Activated CD4-positive, alpha-beta memory T cell treated with anti-CD3 and anti-CD28 coated beads, Interleukin-2, amount 10 ng/mL, durations not matched to agents 7 days and 5 days (primary cell): Measurements from ENCODE around the gene GARS1. TPM values are rescaled to one million over a fixed set of nuclear protein-coding genes. Genes with fewer than 3 reads are reported as not detected.
A peak's percentile ranks its signal among the peaks of the same experiment; 100 is the strongest.

ENCODE experiments used
- CTCF ChIA-PET: fragments of 350-600 bp; sonication (Branson Sonifier 250); formaldehyde crosslinking; loops from one replicate; lab custom pipeline; 2021; ENCODE audit warnings: antibody characterized with exemption, inconsistent platforms; lab: Charles Lee
- POLR2A ChIA-PET: fragments of 350-600 bp; sonication (Branson Sonifier 250); formaldehyde crosslinking; loops from one replicate; lab custom pipeline; 2021; ENCODE audit warnings: antibody characterized with exemption; lab: Charles Lee
- DNase-seq: peaks from one replicate; pipeline ENCODE4 v3.0.0-alpha.2; 2020
- H3K27ac Mint-ChIP-seq: one replicate; pipeline ENCODE4 v1.8.0; 2021; ENCODE audit warnings: mild to moderate bottlenecking, mixed read lengths
- H3K27me3 Mint-ChIP-seq: one replicate; pipeline ENCODE4 v1.8.0; 2021; ENCODE audit warnings: mixed read lengths
- H3K36me3 Mint-ChIP-seq: one replicate; pipeline ENCODE4 v1.8.0; 2021; ENCODE audit warnings: low read depth, mixed read lengths
- H3K4me1 Mint-ChIP-seq: one replicate; pipeline ENCODE4 v1.8.0; 2021; ENCODE audit warnings: mixed read lengths
- H3K4me3 Mint-ChIP-seq: one replicate; pipeline ENCODE4 v1.8.0; 2021; ENCODE audit warnings: mild to moderate bottlenecking, mixed read lengths
- H3K9me3 Mint-ChIP-seq: one replicate; pipeline ENCODE4 v1.8.0; 2021; ENCODE audit warnings: mixed read lengths
- total RNA-seq, 2 experiments: library from RNA; stranded (reverse); gene quantifications; one replicate each; pipeline ENCODE4 v1.2.3, GENCODE V29; 2021

GARS1 gene, protein sequence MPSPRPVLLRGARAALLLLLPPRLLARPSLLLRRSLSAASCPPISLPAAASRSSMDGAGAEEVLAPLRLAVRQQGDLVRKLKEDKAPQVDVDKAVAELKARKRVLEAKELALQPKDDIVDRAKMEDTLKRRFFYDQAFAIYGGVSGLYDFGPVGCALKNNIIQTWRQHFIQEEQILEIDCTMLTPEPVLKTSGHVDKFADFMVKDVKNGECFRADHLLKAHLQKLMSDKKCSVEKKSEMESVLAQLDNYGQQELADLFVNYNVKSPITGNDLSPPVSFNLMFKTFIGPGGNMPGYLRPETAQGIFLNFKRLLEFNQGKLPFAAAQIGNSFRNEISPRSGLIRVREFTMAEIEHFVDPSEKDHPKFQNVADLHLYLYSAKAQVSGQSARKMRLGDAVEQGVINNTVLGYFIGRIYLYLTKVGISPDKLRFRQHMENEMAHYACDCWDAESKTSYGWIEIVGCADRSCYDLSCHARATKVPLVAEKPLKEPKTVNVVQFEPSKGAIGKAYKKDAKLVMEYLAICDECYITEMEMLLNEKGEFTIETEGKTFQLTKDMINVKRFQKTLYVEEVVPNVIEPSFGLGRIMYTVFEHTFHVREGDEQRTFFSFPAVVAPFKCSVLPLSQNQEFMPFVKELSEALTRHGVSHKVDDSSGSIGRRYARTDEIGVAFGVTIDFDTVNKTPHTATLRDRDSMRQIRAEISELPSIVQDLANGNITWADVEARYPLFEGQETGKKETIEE
- 100 to 1,000 TPM; 260 to 264 TPM for total RNA-seq

DNA sequence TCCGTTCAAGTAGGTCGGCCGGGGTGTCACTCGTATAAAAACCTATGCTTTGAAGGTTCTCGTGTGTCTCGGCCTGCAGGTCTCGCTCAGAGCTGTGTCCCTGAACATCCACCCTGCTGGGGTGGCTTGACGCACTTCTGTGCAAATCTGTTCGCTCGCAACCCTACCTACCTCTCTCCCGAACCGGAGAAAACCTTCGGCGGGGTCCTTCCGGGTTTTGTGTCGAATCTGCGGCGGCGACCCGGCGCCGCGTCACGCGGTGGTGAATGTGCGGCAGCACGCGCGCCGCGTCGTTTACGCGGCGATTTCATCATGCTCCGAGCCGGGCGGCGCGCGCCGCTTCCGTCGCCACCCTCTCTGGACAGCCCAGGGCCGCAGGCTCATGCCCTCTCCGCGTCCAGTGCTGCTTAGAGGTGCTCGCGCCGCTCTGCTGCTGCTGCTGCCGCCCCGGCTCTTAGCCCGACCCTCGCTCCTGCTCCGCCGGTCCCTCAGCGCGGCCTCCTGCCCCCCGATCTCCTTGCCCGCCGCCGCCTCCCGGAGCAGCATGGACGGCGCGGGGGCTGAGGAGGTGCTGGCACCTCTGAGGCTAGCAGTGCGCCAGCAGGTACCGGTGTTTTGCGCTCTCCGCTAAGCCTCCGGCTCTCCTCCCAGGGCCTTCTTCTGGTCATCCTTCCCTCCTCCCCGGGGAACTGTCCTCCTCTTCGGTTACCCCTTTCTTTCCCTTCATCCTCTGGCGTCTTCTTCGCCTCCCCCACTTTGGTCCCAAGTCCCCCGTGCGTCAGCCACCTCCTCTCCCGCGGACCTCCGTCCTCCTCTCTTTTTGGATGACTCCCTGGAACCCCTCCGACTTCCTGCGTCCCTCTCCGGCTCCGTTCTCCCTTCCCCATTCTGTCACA lies at the start of gene GARS1:
Gene GARS1, plus strand, starts transcription at position 339 of the 896 bp plus-strand sequence. Its CDS starts 44 bp downstream, at position 383.
- Mint-ChIP-seq H3K9me3 (no peaks in the 10 kb centered on the region), H3K36me3 (peaks cover 46% of the 10 kb centered on the region), H3K27me3 (no peaks in the 10 kb centered on the region), H3K4me3 (peak within 1 kb of the TSS; percentile 97), H3K4me1 (peaks cover 53% of the 10 kb centered on the region), H3K27ac (peak within 1 kb of the TSS; percentile 98)
- ChIA-PET POLR2A (interaction anchor here (0.6 to 1.7 kb wide), 18 partner anchors 8 to 461 kb away, joined by 3 to 20 read pairs (median 5); partner anchors contain the start of genes GGCT and NOD1), CTCF (interaction anchor here (1.2 kb wide), 1 partner anchor 431 kb away, joined by 3 read pairs; no protein-coding TSS in a partner anchor)
- DNase-seq = peak; percentile 93

DNA sequence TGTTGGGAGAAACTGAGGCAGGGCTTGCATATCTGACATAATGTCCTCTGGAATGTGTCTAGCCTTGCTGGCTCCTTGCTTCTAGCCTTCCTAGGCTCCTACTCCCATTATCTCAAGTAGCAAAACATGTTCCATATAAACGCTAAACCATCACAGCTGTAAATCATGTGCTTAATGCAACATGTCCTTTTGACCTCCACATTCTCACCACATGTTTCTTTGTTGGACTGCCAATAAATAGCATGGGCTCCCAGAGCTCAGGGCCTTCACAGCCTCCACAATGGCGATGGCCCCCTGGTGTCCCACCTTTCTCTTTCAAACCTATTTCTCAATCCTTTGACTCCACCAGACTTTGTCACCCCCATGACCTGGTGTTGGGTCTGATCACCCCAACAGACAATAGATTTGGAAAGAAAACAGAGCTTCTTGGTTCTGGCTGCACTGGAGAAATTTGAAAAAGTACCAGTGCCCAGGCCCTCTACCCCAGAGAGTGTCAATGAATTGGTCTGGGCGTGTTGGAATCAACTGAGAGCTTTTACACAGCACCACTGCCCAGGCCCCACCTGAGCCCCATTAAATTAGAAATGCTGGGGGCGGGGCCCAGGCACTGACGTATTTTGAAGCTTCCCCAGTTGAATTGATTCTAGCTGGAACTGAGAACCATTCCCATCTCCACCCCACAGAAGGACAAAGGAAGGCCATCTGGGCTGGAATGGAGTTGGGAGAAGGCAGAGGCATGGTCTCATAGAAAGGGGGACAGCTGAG lies 48.7 kb upstream of the GARS1 start:
- H3K4me3 Mint-ChIP-seq = no peak overlapping the region
- no peaks in the 10 kb centered on the region for H3K9me3 Mint-ChIP-seq
- no peak for DNase-seq
- no peaks in the 10 kb centered on the region for H3K27me3 Mint-ChIP-seq
- no peak overlapping the region for H3K27ac Mint-ChIP-seq
- CTCF ChIA-PET = interaction anchor here (1.0 to 11.0 kb wide), 4 partner anchors 11 to 194 kb away, joined by 3 to 82 read pairs (median 4); no protein-coding TSS in a partner anchor
- H3K36me3 Mint-ChIP-seq = peaks cover 22% of the 10 kb centered on the region
- peaks cover 4% of the 10 kb centered on the region for H3K4me1 Mint-ChIP-seq
- POLR2A ChIA-PET = no interaction called here

DNA sequence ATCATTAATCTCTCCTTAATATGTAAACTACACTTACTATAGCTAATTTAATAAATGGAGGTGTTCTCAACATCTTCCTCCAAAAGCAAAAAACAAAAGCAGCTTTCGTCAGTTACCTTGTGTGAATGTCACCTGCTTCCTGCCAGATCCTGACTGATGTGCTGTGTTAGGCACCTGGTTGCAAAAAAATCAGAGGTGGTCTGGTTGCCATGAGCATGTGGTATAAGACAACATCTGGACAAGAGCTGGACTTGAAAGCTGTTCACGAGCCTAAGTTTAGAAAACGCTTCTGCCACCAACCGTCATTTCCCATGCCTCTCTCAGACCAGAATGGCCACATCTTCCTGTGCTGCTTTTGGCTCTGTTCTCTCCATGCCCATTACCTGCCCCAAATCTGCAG lies 48.1 kb upstream of the GARS1 start:
- H3K27me3 Mint-ChIP-seq = no peaks in the 10 kb centered on the region
- no peak overlapping the region for H3K4me3 Mint-ChIP-seq
- H3K36me3 Mint-ChIP-seq = peaks cover 22% of the 10 kb centered on the region
- ChIA-PET CTCF (interaction anchor here (1.0 to 11.0 kb wide), 6 partner anchors 10 to 271 kb away, joined by 3 to 82 read pairs (median 4); no protein-coding TSS in a partner anchor), POLR2A (no interaction called here)
- H3K4me1 Mint-ChIP-seq = peaks cover 4% of the 10 kb centered on the region
- no peaks in the 10 kb centered on the region for H3K9me3 Mint-ChIP-seq
- H3K27ac Mint-ChIP-seq = no peak overlapping the region
- no peak for DNase-seq

DNA sequence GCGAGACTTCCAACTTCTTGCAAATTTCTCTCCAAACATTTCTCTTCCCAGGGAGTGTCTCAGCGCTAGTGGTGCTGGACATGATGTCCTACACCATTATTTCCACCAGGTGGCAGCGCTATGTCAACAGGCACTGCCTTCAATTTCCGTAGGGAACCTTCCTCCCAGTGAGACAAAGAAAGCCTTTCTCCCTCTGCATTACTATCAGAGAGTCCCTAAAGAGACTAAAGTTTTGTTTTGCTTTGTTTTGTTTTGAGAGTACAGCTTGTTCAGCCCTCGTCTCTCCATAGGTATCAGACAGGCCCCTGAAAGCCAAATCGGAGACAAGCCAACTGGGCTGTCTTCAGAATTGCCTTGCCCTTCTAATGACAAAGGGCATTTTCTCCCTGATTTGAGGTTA lies 45.8 kb upstream of the GARS1 start:
- no peak overlapping the region for H3K27ac Mint-ChIP-seq
- peak; percentile 40 for DNase-seq

DNA sequence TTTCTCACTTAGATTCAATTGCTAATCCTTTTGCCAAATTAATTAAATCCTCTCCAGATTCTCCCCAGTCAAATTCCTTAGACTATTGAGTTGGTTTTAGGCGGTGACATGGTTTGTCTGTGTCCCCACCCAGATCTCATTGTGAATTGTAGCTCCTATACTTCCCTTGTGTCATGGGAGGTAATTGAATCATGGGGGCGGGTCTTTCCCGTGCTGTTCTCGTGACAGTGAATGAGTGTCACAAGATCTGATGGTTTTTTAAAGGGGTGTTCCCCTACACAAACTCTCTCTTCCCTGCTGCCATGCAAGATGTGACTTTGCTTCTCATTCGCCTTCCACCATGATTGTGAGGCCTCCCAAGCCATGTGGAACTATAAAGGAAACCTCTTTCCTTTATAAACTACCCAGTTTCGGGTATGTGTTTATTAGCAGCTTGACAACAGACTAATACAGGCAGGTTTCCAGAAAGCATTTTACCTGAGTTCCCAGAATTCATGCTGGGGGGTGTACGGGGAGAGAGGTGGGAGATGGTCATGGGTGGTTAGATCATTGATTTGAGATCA lies 44.7 kb upstream of the GARS1 start:
- no peaks in the 10 kb centered on the region for H3K4me1 Mint-ChIP-seq
- POLR2A ChIA-PET = interaction anchor here (1.2 kb wide), 1 partner anchor 72 kb away, joined by 3 read pairs; the partner anchor contains the start of gene NOD1
- no peak overlapping the region for H3K4me3 Mint-ChIP-seq
- peaks cover 9% of the 10 kb centered on the region for H3K36me3 Mint-ChIP-seq
- H3K27ac Mint-ChIP-seq = no peak overlapping the region
- no peaks in the 10 kb centered on the region for H3K27me3 Mint-ChIP-seq
- H3K9me3 Mint-ChIP-seq = no peaks in the 10 kb centered on the region
- DNase-seq = no peak
- CTCF ChIA-PET = interaction anchor here (0.9 to 11.0 kb wide), 8 partner anchors 14 to 274 kb away, joined by 3 to 82 read pairs (median 4); no protein-coding TSS in a partner anchor

More for the DNA sequence above, 45.8 kb upstream of the GARS1 start:
- H3K4me1 Mint-ChIP-seq = peaks cover 2% of the 10 kb centered on the region
- peaks cover 10% of the 10 kb centered on the region for H3K36me3 Mint-ChIP-seq
- no peaks in the 10 kb centered on the region for H3K27me3 Mint-ChIP-seq
- H3K9me3 Mint-ChIP-seq = no peaks in the 10 kb centered on the region
- CTCF ChIA-PET = interaction anchor here (0.7 to 11.0 kb wide), 9 partner anchors 15 to 341 kb away, joined by 3 to 82 read pairs (median 4); no protein-coding TSS in a partner anchor
- H3K4me3 Mint-ChIP-seq = no peak overlapping the region
- POLR2A ChIA-PET = no interaction called here

DNA sequence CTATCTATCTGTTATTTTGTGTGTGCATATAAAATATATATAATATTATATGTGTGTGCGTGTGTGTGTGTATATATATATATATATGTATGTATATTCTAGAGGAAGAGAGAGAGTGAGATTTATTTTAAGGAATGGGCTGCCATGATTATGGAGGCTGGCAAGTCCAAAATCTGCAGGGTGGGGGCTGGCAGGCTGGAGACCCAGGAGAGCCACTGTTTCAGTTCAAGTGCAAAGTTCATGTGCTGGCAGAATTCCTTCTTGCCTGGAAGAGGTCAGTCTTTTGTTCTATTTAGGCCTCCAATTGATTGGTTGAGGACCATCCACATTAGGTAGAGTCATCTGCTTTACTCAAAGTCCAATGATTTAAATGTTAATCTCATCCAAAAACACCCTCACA lies 42.3 kb upstream of the GARS1 start:
- Mint-ChIP-seq H3K4me3 (no peak overlapping the region), H3K4me1 (no peaks in the 10 kb centered on the region), H3K27ac (no peak overlapping the region), H3K9me3 (no peaks in the 10 kb centered on the region), H3K27me3 (no peaks in the 10 kb centered on the region), H3K36me3 (peaks cover 5% of the 10 kb centered on the region)
- ChIA-PET POLR2A (no interaction called here), CTCF (interaction anchor here (1.7 to 11.0 kb wide), 2 partner anchors 12 to 187 kb away, joined by 5 to 82 read pairs; no protein-coding TSS in a partner anchor)
- DNase-seq = no peak

DNA sequence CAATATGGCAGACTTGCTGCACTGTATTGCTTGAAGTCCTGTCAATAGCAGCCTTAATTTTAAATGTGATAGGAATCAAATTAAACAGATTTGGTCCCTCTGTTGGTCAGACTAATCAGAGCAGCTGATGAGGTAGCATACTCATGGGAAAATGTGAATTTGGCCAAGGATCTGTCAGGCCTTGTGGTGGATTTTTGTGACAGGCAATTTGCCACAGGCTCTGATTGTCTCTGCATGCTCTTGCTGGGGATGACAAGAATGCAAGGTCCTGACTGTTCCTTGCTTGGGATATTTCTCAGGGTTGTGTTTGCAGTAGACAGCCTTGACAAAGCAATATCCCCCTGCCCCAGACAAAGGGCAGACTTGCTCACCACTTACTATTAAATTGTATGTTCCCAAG lies 41.5 kb upstream of the GARS1 start:
- POLR2A ChIA-PET = no interaction called here
- CTCF ChIA-PET = interaction anchor here (11.0 kb wide), 1 partner anchor 11 kb away, joined by 82 read pairs; no protein-coding TSS in a partner anchor
- no peaks in the 10 kb centered on the region for H3K4me1 Mint-ChIP-seq
- no peak overlapping the region for H3K4me3 Mint-ChIP-seq
- no peak for DNase-seq
- peaks cover 5% of the 10 kb centered on the region for H3K36me3 Mint-ChIP-seq
- H3K27me3 Mint-ChIP-seq = no peaks in the 10 kb centered on the region
- no peak overlapping the region for H3K27ac Mint-ChIP-seq
- no peaks in the 10 kb centered on the region for H3K9me3 Mint-ChIP-seq

DNA sequence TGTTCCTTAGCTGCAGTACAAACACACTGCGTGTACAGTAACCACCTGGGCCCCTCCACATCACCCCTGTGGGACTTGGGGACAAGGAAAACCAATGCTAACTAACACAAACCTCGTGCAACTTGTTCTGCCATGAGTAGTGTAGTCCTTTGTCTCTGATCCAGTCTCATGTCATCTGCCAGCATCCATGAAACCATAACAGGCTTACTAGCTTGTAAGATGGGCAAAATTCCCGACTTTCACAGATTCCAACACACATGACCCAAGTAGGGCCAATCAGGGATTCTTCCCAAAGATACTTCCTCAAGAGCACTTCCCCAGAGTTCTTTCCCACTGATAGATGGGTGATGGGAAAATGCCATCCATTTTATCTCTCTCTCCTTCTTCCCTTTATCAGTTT lies 41.1 kb upstream of the GARS1 start:
- H3K27me3 Mint-ChIP-seq = no peaks in the 10 kb centered on the region
- ChIA-PET POLR2A (no interaction called here), CTCF (interaction anchor here (11.0 kb wide), 1 partner anchor 11 kb away, joined by 82 read pairs; no protein-coding TSS in a partner anchor)
- H3K36me3 Mint-ChIP-seq = peaks cover 5% of the 10 kb centered on the region
- no peaks in the 10 kb centered on the region for H3K9me3 Mint-ChIP-seq
- H3K4me3 Mint-ChIP-seq = no peak overlapping the region
- DNase-seq = no peak
- H3K27ac Mint-ChIP-seq = no peak overlapping the region
- H3K4me1 Mint-ChIP-seq = no peaks in the 10 kb centered on the region

DNA sequence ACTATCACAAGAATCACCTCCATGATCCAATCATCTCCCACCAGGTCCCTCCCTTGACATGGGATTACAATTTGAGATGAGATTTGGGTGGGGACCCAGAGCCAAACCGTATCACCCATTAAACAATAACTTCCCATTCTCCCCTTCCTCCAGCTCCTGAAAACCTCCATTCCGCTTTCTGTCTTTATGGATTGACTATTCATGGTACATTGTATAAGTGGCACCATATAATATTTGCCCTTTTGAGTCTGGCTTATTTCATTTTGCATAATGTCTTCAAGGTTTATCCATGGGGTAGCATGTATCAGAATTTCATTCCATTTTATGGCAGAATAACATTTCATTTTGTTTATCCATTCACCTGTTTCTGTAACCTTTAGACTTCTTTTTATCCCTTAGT lies 39.2 kb upstream of the GARS1 start:
- no peaks in the 10 kb centered on the region for H3K4me1 Mint-ChIP-seq
- DNase-seq = no peak
- ChIA-PET CTCF (interaction anchor here (1.3 to 1.7 kb wide), 2 partner anchors 8 to 9 kb away, joined by 4 to 6 read pairs; no protein-coding TSS in a partner anchor), POLR2A (no interaction called here)
- H3K4me3 Mint-ChIP-seq = no peak overlapping the region
- H3K9me3 Mint-ChIP-seq = no peaks in the 10 kb centered on the region
- H3K27ac Mint-ChIP-seq = no peak overlapping the region
- no peaks in the 10 kb centered on the region for H3K27me3 Mint-ChIP-seq
- no peaks in the 10 kb centered on the region for H3K36me3 Mint-ChIP-seq

DNA sequence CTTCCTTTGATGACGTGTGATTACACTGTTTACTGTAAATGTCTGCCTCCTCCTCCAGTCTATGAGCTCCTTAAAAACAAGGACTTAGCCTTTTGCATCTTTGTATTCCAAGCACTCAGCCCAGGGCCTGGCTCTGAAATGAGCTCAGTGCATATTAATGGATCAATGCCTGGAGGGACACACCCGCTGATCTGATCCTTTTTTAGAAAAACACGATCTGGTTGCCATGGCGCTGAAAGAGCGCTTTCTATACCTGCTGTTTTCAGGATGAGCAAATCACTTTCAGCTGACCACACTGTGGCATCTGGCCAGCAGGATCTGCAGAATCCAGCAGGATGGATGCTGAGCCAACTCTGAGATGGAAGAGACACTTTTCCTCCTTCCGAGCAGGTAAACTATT lies 37.8 kb upstream of the GARS1 start:
- no peaks in the 10 kb centered on the region for H3K27me3 Mint-ChIP-seq
- H3K9me3 Mint-ChIP-seq = no peaks in the 10 kb centered on the region
- peaks cover 4% of the 10 kb centered on the region for H3K36me3 Mint-ChIP-seq
- CTCF ChIA-PET = interaction anchor here (1.1 to 1.7 kb wide), 2 partner anchors 10 to 11 kb away, joined by 3 to 6 read pairs; no protein-coding TSS in a partner anchor
- H3K4me1 Mint-ChIP-seq = no peaks in the 10 kb centered on the region
- POLR2A ChIA-PET = no interaction called here
- H3K4me3 Mint-ChIP-seq = no peak overlapping the region
- DNase-seq = no peak
- no peak overlapping the region for H3K27ac Mint-ChIP-seq

DNA sequence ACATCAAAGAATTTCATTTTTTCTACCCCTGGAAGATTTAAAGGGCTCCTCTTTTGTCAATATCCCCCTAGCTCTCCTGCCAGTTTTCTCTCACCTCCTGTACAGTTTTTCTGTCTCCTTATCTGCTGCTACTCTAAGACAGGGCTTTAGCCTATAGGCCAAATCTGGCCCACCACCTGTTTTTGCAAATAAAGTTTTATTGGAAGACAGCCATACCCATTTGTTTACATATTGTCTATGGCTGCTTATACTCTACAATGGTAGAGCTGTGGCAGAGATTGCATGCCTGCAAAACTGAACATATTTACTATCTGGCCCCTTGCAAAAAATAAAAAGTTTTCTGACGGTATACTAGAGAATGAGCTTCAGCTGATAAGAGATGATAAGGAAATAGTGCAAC lies 37.4 kb upstream of the GARS1 start:
- H3K4me1 Mint-ChIP-seq = no peaks in the 10 kb centered on the region
- DNase-seq = no peak
- no peaks in the 10 kb centered on the region for H3K27me3 Mint-ChIP-seq
- peaks cover 4% of the 10 kb centered on the region for H3K36me3 Mint-ChIP-seq
- no peaks in the 10 kb centered on the region for H3K9me3 Mint-ChIP-seq
- POLR2A ChIA-PET = no interaction called here
- no peak overlapping the region for H3K4me3 Mint-ChIP-seq
- CTCF ChIA-PET = interaction anchor here (1.1 to 1.7 kb wide), 2 partner anchors 10 to 12 kb away, joined by 3 to 6 read pairs; no protein-coding TSS in a partner anchor
- H3K27ac Mint-ChIP-seq = no peak overlapping the region
